ENCODE data around the gene SIX3.

GRCh38 chr2:44920751-44921150 is 20.8 kb upstream of the SIX3 start:
- no peak for TF ChIP-seq RNF2 (IDR thresholded peaks at IDR 0.05; ENCODE audit: borderline replicate concordance, low read depth)
- no peak for TF ChIP-seq CTCF (IDR thresholded peaks at IDR 0.05)
- TF ChIP-seq USF2 (IDR thresholded peaks at IDR 0.05) = no peak
- no peak for TF ChIP-seq REST (IDR thresholded peaks at IDR 0.05)
- no peak for TF ChIP-seq POLR2A (IDR thresholded peaks at IDR 0.05; ENCODE audit: low read length)
- TF ChIP-seq MAFK (IDR thresholded peaks at IDR 0.05; ENCODE audit: partially characterized antibody) = no peak
- no peak for TF ChIP-seq SMC3 (IDR thresholded peaks at IDR 0.05)
